GM18499 (cell line): Measurements from ENCODE around the gene ARHGAP18.

Source experiments
- ATAC-seq: cut with Tn5 transposase; IDR thresholded peaks from one replicate; pipeline ENCODE4 v1.9.1; 2021; ENCODE audit warnings: moderate number of reproducible peaks; ENCODE audit not compliant: insufficient read depth, unreplicated experiment

ARHGAP18 gene

GRCh38 chr6:129672881-129673631 is 36.9 kb downstream of the ARHGAP18 start:
- peak; percentile 75 for ATAC-seq

DNA sequence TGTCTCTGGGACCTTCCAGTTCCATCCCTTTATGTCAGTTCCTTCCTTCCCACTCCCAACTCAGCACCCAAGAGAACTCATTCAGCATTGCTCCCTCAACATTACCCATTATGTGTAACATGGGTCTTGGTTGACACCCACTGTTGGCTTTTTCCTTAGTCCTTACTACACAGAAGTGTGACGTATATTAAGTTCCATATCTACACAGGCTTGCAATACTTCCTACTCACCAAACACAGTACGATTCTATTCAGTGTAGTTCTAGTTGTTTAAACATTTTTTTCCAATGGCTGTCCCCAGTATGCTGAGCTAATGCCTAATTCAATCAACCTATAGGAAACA is 37.7 kb downstream of the ARHGAP18 start:
- ATAC-seq = no peak

GRCh38 chr6:129671442-129672340 is 38.3 kb downstream of the ARHGAP18 start:
- ATAC-seq = peak; percentile 48

- ATAC-seq = no peak
Measured at GRCh38 chr6:129670634-129671033, 39.3 kb downstream of the ARHGAP18 start.

DNA sequence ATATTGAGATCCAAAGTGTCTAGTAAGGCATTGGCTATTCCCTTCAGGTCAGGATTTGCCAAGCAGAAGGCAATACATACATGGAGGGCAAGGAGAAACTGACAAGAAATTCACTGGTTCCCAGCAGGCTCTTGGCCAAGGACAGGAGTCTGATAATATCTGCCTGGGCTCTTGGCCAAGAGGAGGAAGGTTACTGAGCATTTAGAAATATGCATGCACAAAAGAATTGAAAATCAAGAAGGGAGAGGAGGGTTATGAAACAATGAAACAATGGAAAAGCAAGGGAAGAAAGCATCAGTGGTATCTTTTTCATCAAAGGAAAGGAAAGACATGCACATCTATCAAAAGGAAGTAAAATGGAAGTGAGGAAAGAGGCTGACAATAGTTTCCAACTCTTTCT is 42.4 kb downstream of the ARHGAP18 start:
- no peak for ATAC-seq

DNA sequence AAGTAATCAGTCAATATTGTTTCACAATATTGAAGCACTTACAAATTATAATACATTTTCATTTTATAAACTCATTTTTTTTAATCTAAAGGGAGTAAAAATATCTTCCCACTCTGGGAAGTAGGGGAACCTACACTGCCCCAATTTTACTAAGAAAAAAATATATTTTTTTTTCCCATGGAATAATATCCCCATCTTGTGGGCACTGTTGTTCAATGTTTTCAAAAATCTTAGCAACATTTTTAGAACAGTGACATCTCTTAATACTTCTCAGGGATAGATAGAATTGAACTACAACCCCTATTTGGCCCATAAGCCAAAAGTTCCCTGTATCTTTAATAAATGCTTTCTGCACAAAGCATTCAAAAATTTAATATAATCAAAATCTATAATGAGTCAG is 42.9 kb downstream of the ARHGAP18 start:
- no peak for ATAC-seq

- no peak for ATAC-seq
Measured at GRCh38 chr6:129665555-129665954, 44.4 kb downstream of the ARHGAP18 start.

DNA sequence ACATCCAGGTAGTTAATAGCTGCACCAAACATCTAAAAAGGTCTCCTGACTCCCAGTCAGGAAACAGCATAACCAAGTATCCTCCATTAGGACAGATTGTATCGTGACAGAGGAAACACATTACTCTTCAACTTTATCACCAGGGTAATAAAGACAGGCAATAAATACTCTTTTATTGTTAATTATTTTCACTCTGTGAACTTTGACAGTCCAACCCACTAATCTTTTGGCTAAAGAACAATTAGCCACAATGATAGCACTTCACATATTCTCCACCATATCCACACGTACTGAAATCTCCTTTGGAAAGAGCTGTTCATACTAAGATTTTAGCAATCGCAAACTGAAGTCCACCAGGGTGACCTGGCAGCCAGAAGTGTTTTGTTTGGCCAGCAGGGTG is 46.4 kb downstream of the ARHGAP18 start:
- ATAC-seq = no peak

DNA sequence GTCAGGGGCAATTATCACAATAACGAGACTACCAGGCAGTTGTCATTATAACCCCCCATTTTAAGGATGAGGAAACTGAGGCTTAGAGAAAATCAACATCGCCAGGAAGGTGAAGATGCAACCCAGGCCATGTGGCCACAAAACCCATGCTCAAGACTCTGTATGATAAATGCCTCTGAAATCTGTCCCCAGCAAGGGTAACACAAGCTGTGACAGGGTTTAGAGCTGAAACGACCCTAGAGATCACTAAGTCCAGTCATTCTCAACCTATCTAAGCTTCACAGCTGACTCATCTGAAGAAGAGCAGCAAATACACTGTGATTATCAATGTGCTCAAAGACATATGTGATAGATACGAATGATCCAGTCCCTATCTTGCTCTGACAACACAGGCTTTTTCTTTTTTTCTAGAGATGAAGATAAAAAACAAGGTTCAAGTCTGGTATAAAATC is 47.0 kb downstream of the ARHGAP18 start:
- peak; percentile 61 for ATAC-seq

- ATAC-seq = no peak
Measured at GRCh38 chr6:129662406-129662766, 47.6 kb downstream of the ARHGAP18 start.

DNA sequence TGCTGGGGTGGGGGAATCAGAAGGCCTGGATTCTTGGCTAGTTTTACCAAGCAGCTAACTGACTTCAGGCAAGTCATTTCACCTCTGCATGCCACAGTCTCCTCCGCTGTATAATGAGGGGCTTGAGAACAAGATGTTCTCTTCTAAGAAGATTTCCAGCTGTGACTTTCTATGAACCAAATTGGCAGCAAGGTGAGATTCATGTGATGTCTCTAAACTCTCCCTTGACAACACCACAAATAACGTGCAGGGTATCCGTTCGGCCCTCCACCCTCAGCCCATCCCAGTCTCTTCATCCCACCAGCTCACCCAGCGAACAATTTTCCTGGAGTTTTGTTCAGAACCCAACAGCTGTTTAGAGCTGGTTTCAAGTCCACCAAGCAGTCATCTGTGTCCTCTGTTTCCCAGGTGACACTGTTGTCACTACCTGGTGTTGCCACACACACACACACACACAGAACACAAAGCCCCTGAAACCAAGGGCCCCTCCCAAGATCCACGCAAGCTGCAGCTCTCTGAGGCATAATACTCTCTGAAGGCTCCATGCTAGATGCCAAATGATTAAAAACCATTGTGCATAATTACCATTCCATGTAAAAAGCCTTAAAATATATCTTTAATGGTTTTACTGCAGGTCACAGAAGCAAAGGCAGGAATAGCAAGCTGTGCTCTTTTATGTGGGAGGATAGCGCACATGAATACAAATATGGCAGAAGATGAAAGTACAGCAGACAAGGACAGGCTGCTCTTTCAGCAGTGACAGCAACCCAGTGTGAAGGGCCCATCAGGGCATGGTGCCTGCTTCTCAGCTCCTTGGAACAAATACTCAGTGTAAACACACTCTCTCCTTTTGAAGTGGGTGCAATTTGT is 48.2 kb downstream of the ARHGAP18 start:
- ATAC-seq = no peak

DNA sequence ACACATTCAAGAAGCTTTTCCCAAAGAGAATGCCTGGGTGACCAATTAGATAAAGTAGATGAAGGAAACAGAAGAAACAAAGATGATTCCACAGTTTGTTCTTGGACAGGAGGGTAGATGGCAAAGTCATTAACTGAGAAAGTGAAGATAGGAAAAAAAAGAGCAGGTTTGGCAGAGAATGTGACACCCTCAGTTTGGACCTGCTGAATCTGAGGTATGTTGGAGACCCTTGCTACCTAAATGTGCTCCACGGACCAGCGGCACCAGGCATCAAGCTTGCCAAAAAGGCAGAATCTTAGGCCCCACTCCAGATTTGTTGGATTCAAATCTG is 49.7 kb downstream of the ARHGAP18 start:
- no peak for ATAC-seq

- ATAC-seq = no peak
Measured at GRCh38 chr6:129659590-129660345, 50.2 kb downstream of the ARHGAP18 start.

DNA sequence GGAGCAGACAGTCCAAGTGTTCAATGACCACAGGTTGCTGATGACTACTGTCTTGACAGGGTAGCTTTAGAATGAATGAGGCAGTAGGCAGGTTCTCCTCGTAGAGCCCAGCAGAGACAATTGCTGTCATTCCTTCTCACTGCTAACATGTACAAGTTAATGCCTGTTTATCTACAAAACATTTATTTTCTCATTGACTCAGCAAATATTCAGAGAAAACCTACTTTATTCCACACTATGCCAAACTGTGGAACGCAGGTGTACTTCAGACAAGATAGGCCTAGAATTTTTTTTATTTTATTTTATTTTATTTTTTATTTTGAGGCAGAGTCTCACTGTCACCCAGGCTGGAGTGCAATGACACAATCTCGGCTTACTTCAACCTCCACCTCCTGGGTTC is 50.8 kb downstream of the ARHGAP18 start:
- ATAC-seq = no peak

GRCh38 chr6:129657483-129657882 is 52.5 kb downstream of the ARHGAP18 start:
- no peak for ATAC-seq

GRCh38 chr6:129655334-129655733 is 54.6 kb downstream of the ARHGAP18 start:
- ATAC-seq = no peak

DNA sequence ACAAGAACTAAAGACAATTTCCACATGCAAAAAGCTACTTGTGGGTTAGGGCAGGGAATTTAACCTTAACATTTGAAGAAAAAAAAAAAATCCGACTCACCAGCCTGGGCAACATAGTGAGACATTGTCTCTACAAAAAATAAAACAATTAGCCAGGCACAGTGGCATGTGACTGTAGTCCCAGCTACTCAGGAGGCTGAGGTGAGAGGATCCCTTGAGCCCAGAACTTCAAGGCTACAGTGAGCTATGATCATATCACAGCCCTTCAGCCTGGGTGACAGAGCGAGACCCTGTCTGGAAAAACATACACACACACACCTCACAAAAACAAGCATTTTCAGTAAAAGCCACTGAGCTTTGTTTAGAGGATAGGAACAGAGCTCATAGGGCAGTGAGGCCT is 56.2 kb downstream of the ARHGAP18 start:
- ATAC-seq = no peak

- ATAC-seq = no peak
Measured at GRCh38 chr6:129653229-129653628, 56.7 kb downstream of the ARHGAP18 start.

GRCh38 chr6:129651291-129651691 is 58.7 kb downstream of the ARHGAP18 start:
- ATAC-seq = no peak

- ATAC-seq = no peak
Measured at GRCh38 chr6:129648819-129649491, 61.0 kb downstream of the ARHGAP18 start.
